HepG2 (cell line): ENCODE results near the gene FAAP20. TPM values are rescaled to one million over a fixed set of nuclear protein-coding genes. Genes with fewer than 3 reads are reported as not detected.

Experiments
- ATAC-seq: fragments of 200-7000 bp; cut with Tn5 transposase; 3 replicates; pipeline ENCODE4 v1.9.1; 2020; ENCODE audit warnings: mild to moderate bottlenecking, moderate library complexity
- BruUV-seq: library from RNA; stranded (reverse); fragments of 400-500 nt; replicated peaks from 2 replicates; lab custom pipeline; 2021; lab: Mats Ljungman, UMichigan
- CTCF ChIA-PET: fragments of 300-600 bp; formaldehyde crosslinking; extraction: SDS; loops from one replicate; lab custom pipeline; 2021; ENCODE audit warnings: low total read pairs, inconsistent platforms, low intra/inter-chr PET ratio; lab: Yijun Ruan, JAX
- POLR2A ChIA-PET: fragments of 350-600 bp; sonication (Branson Sonifier 250); formaldehyde crosslinking; loops from one replicate; lab custom pipeline; 2020; ENCODE audit warnings: antibody characterized with exemption, inconsistent platforms; lab: Yijun Ruan, JAX
- DNase-seq: peaks from one replicate; pipeline ENCODE4 v3.0.0-alpha.2; 2015; ENCODE audit warnings: low spot score
- FAIRE-seq: peaks from 3 replicates; lab custom pipeline; 2011; peaks lifted over from hg19 to GRCh38; lab: Jason Lieb, UNC
- H2AFZ ChIP-seq: one replicate; pipeline ENCODE4 v1.6.1; 2011; ENCODE audit warnings: low read length, inconsistent platforms
- H3K27ac ChIP-seq: fragments of 300-600 bp; 3 replicates; pipeline ENCODE4 v1.8.0; 2011; ENCODE audit warnings: mixed run types, mild to moderate bottlenecking, mixed read lengths, low read length, inconsistent platforms; ENCODE audit not compliant: insufficient read depth; ENCODE audit errors: extremely low read length
- H3K27me3 ChIP-seq, 2 experiments: fragments of 200-600 bp in 1 of 2; 2 replicates in 1 of 2; 3 replicates in 1 of 2; pipeline versions ENCODE4 v1.6.0 to v1.8.0; 2011; ENCODE audit warnings: low read length in 2 of 2, mild to moderate bottlenecking in 2 of 2, moderate library complexity in 2 of 2, inconsistent platforms in 1 of 2; ENCODE audit not compliant: insufficient read depth in 2 of 2, control insufficient read depth in 1 of 2
- H3K36me3 ChIP-seq, 2 experiments: fragments of 200-600 bp in 1 of 2; replicated peaks in 1 of 2; 2 replicates in 1 of 2; 3 replicates in 1 of 2; pipeline versions ENCODE4 v1.5.1 to v1.8.0; 2011; ENCODE audit warnings: low read length in 2 of 2, inconsistent platforms in 1 of 2; ENCODE audit not compliant: insufficient read depth in 2 of 2, control insufficient read depth in 1 of 2
- H3K4me1 ChIP-seq: 2 replicates; pipeline ENCODE4 v1.5.1; 2012; ENCODE audit warnings: low read length, inconsistent platforms; ENCODE audit not compliant: insufficient read depth
- H3K4me2 ChIP-seq: 2 replicates; pipeline ENCODE4 v1.6.0; 2011; ENCODE audit warnings: low read depth, low read length, inconsistent platforms
- H3K4me3 ChIP-seq, 3 experiments: fragments of 200-600 bp in 1 of 3; sonication (generic), shearing (Covaris generic) in 1 of 3; replicated peaks in 1 of 3; 2 replicates each; pipeline ENCODE4 v1.5.1; 2011 to 2016; ENCODE audit warnings: low read length in 3 of 3, inconsistent platforms in 2 of 3, low read depth in 2 of 3, mild to moderate bottlenecking in 2 of 3, control low read depth in 1 of 3, mixed read lengths in 1 of 3; ENCODE audit not compliant: insufficient read depth in 1 of 3
- H3K79me2 ChIP-seq: one replicate; pipeline ENCODE4 v1.6.1; 2011; ENCODE audit warnings: low read length, inconsistent platforms; ENCODE audit not compliant: insufficient read depth
- H3K9ac ChIP-seq: 2 replicates; pipeline ENCODE4 v1.6.0; 2011; ENCODE audit warnings: mild to moderate bottlenecking, low read depth, low read length, inconsistent platforms; ENCODE audit not compliant: insufficient read depth
- H3K9me3 ChIP-seq: 2 replicates; pipeline ENCODE4 v1.5.1; 2012; ENCODE audit warnings: mild to moderate bottlenecking, low read length
- H4K20me1 ChIP-seq: 2 replicates; pipeline ENCODE4 v1.6.0; 2011; ENCODE audit warnings: inconsistent platforms, mild to moderate bottlenecking, low read length, moderate library complexity; ENCODE audit not compliant: insufficient read depth
- AGO1 ChIP-seq: fragments of 200-400 bp; formaldehyde crosslinking; IDR thresholded peaks from 2 replicates; pipeline ENCODE4 v1.6.1; 2017; ENCODE audit warnings: mild to moderate bottlenecking, low read depth, low read length, moderate library complexity; ENCODE audit not compliant: poor library complexity, severe bottlenecking
- E2F1 ChIP-seq: sonication (generic); formaldehyde crosslinking; IDR thresholded peaks from 2 replicates; pipeline ENCODE4 v1.5.0; 2020; ENCODE audit warnings: missing genetic modification reagents
- FOXP1 ChIP-seq, 2 experiments: fragments of 450-650 bp in 1 of 2; IDR thresholded peaks; 2 replicates each; pipeline ENCODE4 v1.6.1; 2017 to 2018; ENCODE audit warnings: antibody characterized with exemption in 1 of 2
- GABPB1 ChIP-seq: IDR thresholded peaks from 2 replicates; pipeline ENCODE4 v1.6.1; 2016; ENCODE audit warnings: mild to moderate bottlenecking, missing genetic modification reagents, moderate library complexity, missing compliant biosample characterization
- HOXA3 ChIP-seq: sonication (generic); formaldehyde crosslinking; IDR thresholded peaks from 2 replicates; pipeline ENCODE4 v1.5.0; 2020; ENCODE audit warnings: missing genetic modification reagents
- KMT2A ChIP-seq: sonication (generic); formaldehyde crosslinking; IDR thresholded peaks from 2 replicates; pipeline ENCODE4 v1.4.0; 2020; ENCODE audit warnings: missing genetic modification reagents
- LCORL ChIP-seq, 2 experiments: fragments of 450-650 bp in 1 of 2; sonication (generic) in 1 of 2; formaldehyde crosslinking in 1 of 2; IDR thresholded peaks; 2 replicates each; pipeline versions ENCODE4 v1.5.0 to v1.6.1; 2017 to 2020; ENCODE audit warnings: antibody characterized with exemption in 1 of 2, missing genetic modification reagents in 1 of 2
- MXD3 ChIP-seq: IDR thresholded peaks from 2 replicates; pipeline ENCODE4 v1.6.1; 2016; ENCODE audit warnings: mild to moderate bottlenecking, missing biosample characterization, missing genetic modification reagents
- SMAD9 ChIP-seq: sonication (generic); formaldehyde crosslinking; IDR thresholded peaks from 2 replicates; pipeline ENCODE4 v1.5.1; 2020; ENCODE audit warnings: mild to moderate bottlenecking, missing genetic modification reagents
- SSRP1 ChIP-seq: IDR thresholded peaks from 2 replicates; pipeline ENCODE4 v1.6.1; 2016; ENCODE audit warnings: control low read depth
- TFAP4 ChIP-seq: sonication (generic); IDR thresholded peaks from 2 replicates; pipeline ENCODE4 v1.6.1; 2016; ENCODE audit warnings: low read depth, borderline replicate concordance
- THAP11 ChIP-seq: IDR thresholded peaks from 2 replicates; pipeline ENCODE4 v1.6.1; 2016; ENCODE audit warnings: missing biosample characterization, missing genetic modification reagents
- U2AF1 ChIP-seq: fragments of 200-400 bp; formaldehyde crosslinking; optimal IDR thresholded peaks from 2 replicates; pipeline ENCODE3; 2017; ENCODE audit warnings: mild to moderate bottlenecking, low read depth, low read length
- ZBTB14 ChIP-seq: sonication (generic); formaldehyde crosslinking; IDR thresholded peaks from 2 replicates; pipeline ENCODE4 v1.4.0; 2020; ENCODE audit warnings: missing genetic modification reagents
- ZBTB43 ChIP-seq: sonication (generic); formaldehyde crosslinking; conservative IDR thresholded peaks from 2 replicates; pipeline ENCODE4 v1.4.0; 2020; ENCODE audit warnings: missing genetic modification reagents
- ZNF326 ChIP-seq: sonication (generic); formaldehyde crosslinking; IDR thresholded peaks from 2 replicates; pipeline ENCODE4 v1.4.0; 2020; ENCODE audit warnings: missing genetic modification reagents, borderline replicate concordance
- ZNF350 ChIP-seq: sonication (generic); formaldehyde crosslinking; IDR thresholded peaks from 2 replicates; pipeline ENCODE4 v1.4.0; 2020; ENCODE audit warnings: mild to moderate bottlenecking, low read depth, missing genetic modification reagents, borderline replicate concordance
- ZSCAN12 ChIP-seq: sonication (generic); formaldehyde crosslinking; IDR thresholded peaks from 2 replicates; pipeline ENCODE4 v1.9.0; 2021; ENCODE audit warnings: mild to moderate bottlenecking, missing genetic modification reagents
- WGBS: methylation state at CpG from one replicate; pipeline ENCODE4 v1.1.6; 2017; ENCODE audit warnings: low lambda C conversion rate; 5-methylcytosine and 5-hydroxymethylcytosine counted together
- in situ Hi-C: cut with HindIII; loops from 2 replicates; pipeline ENCODE4 v1.10.0; 2017; ENCODE audit warnings: low pct_unique_long_range_greater_than_20kb; ENCODE audit not compliant: extremely low pct_ligation_motif_present
- intact Hi-C: fragments of 100-400 bp; cut with micrococcal nuclease; formaldehyde crosslinking; loops from one replicate; pipeline ENCODE4 v1.10.0; 2022; ENCODE audit not compliant: unreplicated experiment
- polyA plus RNA-seq, 8 experiments: library from polyadenylated mRNA; depleted of rRNA in 3 of 8; stranded (reverse) in 7 of 8; unstranded in 1 of 8; fragments of >200 nt; fragmentation: Illumina TruSeq in 4 of 8; extraction: Trizol in 4 of 8; gene quantifications; 2 replicates each; pipeline versions ENCODE4 v1.2.1 to v1.2.3, GENCODE V29; 2011 to 2016; ENCODE audit warnings: low read depth in 4 of 8, missing spikeins in 1 of 8, mixed read lengths in 1 of 8; ENCODE audit not compliant: insufficient read depth in 1 of 8
- total RNA-seq, 5 experiments: library from RNA; depleted of rRNA; stranded (reverse); fragments of >200 nt; fragmentation: Illumina TruSeq; extraction: Trizol; gene quantifications; 2 replicates each; pipeline ENCODE4 v1.2.3, GENCODE V29; 2016; ENCODE audit warnings: low read depth in 1 of 5

Gene FAAP20
- total and polyA plus RNA-seq, 2 of the 13 experiments (the other 11 are each of a cell fraction or from before 2014, with no cell fraction given) = 9.6 to 10.8 TPM

- Histone ChIP-seq H3K9ac (no peak overlapping the region), H2AFZ (no peak overlapping the region), H3K79me2 (peaks cover 93% of the 10 kb centered on the region), H3K27me3 (no peaks in the 10 kb centered on the region; a peak in 1 of 5 replicates), H3K4me3 (peak overlapping the region in 2 of 3 experiments; percentile 95 to 96; a peak in 3 of 6 replicates), H3K36me3 (peaks cover 4 to 12% of the 10 kb centered on the region in 2 experiments; a peak in 3 of 5 replicates), H3K4me2 (peak overlapping the region; percentile 95), H3K27ac (peak overlapping the region; percentile 81), H3K4me1 (peaks cover 74% of the 10 kb centered on the region), H4K20me1 (peaks cover 86% of the 10 kb centered on the region), H3K9me3 (no peaks in the 10 kb centered on the region)
- DNase-seq (no peak), FAIRE-seq (no peak), ATAC-seq (peak; percentile 12)
- intact Hi-C loops (loop anchor here (1.0 to 5.0 kb wide), 3 partner anchors 14 to 37 kb away; no protein-coding TSS in a partner anchor), in situ Hi-C loops (loop anchor here (5.0 kb wide), 1 partner anchor 37 kb away; no protein-coding TSS in a partner anchor)
- ChIA-PET CTCF (no interaction called here), POLR2A (interaction anchor here (0.6 to 9.9 kb wide), 14 partner anchors 15 to 178 kb away, joined by 3 to 178 read pairs (median 8); partner anchors contain the start of genes FAAP20, MORN1, PEX10 and RER1)
- 2% methylated on average over 4 of the region's 4 CpGs for WGBS
- BruUV-seq = no TSS peak
- TF ChIP-seq AGO1 (no peak), ZBTB14 (CRISPR knock-in tag) (no peak), HOXA3 (peak; percentile 19; the same call in 1 of the 2 replicates), MXD3 (0 out of 2 replicates have a peak, but pooled peaks have one; percentile 10), ZBTB43 (CRISPR knock-in tag) (0 out of 2 replicates have a peak, but pooled peaks have one; percentile 8), ZNF350 (CRISPR knock-in tag) (peak; percentile 52; the same call in 1 of the 2 replicates), E2F1 (no peak), LCORL (IDR thresholded peaks at IDR 0.05) (no peak), LCORL (CRISPR knock-in tag; IDR thresholded peaks at IDR 0.05) (0 out of 2 replicates have a peak, but pooled peaks have one; percentile 41), ZSCAN12 (CRISPR knock-in tag) (no peak), GABPB1 (CRISPR knock-in tag) (0 out of 2 replicates have a peak, but pooled peaks have one; percentile 8), FOXP1 (IDR thresholded peaks at IDR 0.05) (no peak), FOXP1 (CRISPR knock-in tag; IDR thresholded peaks at IDR 0.05) (peak; percentile 5; the same call in 1 of the 2 replicates), SSRP1 (CRISPR knock-in tag) (no peak), ZNF326 (CRISPR knock-in tag) (no peak), U2AF1 (no peak), TFAP4 (peak; percentile 24; the same call in 1 of the 2 replicates), THAP11 (CRISPR knock-in tag) (0 out of 2 replicates have a peak, but pooled peaks have one; percentile 9), SMAD9 (CRISPR knock-in tag) (no peak), KMT2A (CRISPR knock-in tag) (peak; percentile 51; the same call in 1 of the 2 replicates)
Measured at GRCh38 chr1:2234762-2235113, 40.2 kb upstream of the FAAP20 start.
